ENCODE measurements around the gene PPP2R3C. TPM values are rescaled to one million over a fixed set of nuclear protein-coding genes. Genes with fewer than 3 reads are reported as not detected.

PPP2R3C gene
- total and polyA plus RNA-seq, 2 of the 4 experiments (the other 2 are of a cell fraction): 15.9 to 17.0 TPM

- Histone ChIP-seq H2BK5ac (ENCODE audit: low read depth, low read length, poor library complexity, severe bottlenecking) (no peak overlapping the region), H3K56ac (ENCODE audit: extremely low read depth, insufficient read depth, low read length) (no peak overlapping the region), H4K20me1 (ENCODE audit: insufficient read depth, low read length) (no peaks in the 10 kb centered on the region), H2AK9ac (replicated peaks; ENCODE audit: low read depth, low read length, poor library complexity) (no peak overlapping the region), H2BK15ac (ENCODE audit: low read depth, low read length) (no peak overlapping the region), H4K91ac (ENCODE audit: insufficient read depth, low read depth, low read length) (no peak overlapping the region), H3K23ac (ENCODE audit: low read depth, low read length) (peak overlapping the region; percentile 79; the same call in 1 of the 2 replicates), H2BK120ac (ENCODE audit: low read depth, low read length) (no peak overlapping the region), H3K14ac (replicated peaks; ENCODE audit: low read depth, low read length) (no peak overlapping the region), H4K5ac (ENCODE audit: low read depth, low read length) (no peak overlapping the region), H2BK20ac (ENCODE audit: low read depth, low read length) (no peak overlapping the region), H3K9me3 (ENCODE audit: control insufficient read depth, insufficient read depth, low read length) (no peaks in the 10 kb centered on the region), H2AFZ (replicated peaks; ENCODE audit: low read length, poor library complexity) (no peak overlapping the region), H3K79me1 (ENCODE audit: low read depth in 1 of 2, low read length in 2 of 2) (peaks cover 12 to 60% of the 10 kb centered on the region in 2 experiments), H3K18ac (ENCODE audit: low read depth, low read length) (no peak overlapping the region), H3K4ac (ENCODE audit: low read depth, low read length) (no peak overlapping the region), H4K8ac (ENCODE audit: low read depth in 2 of 2, low read length in 2 of 2) (no peak overlapping the region), H3K4me1 (ENCODE audit: control insufficient read depth, insufficient read depth, low read length) (peaks cover 2% of the 10 kb centered on the region; the same call in 1 of the 2 replicates), H3K27ac (ENCODE audit: insufficient read depth, low read length) (no peak overlapping the region), H2AK5ac (ENCODE audit: low read depth, low read length) (no peak overlapping the region), H3K27me3 (ENCODE audit: control insufficient read depth, insufficient read depth, low read length) (no peaks in the 10 kb centered on the region), H3K4me2 (ENCODE audit: low read depth, low read length) (no peak overlapping the region), H3K9ac (ENCODE audit: low read depth, low read length) (no peak overlapping the region), H3K36me3 (ENCODE audit: control insufficient read depth, insufficient read depth, low read length) (peaks cover 6% of the 10 kb centered on the region), H3K4me3 (ENCODE audit: insufficient read depth, low read depth, low read length) (no peak overlapping the region), H3K9me1 (ENCODE audit: insufficient read depth, low read length) (peaks cover 4% of the 10 kb centered on the region; the same call in 1 of the 2 replicates)
- intact Hi-C loops (cut with micrococcal nuclease): loop anchor here (10.0 kb wide), 1 partner anchor 367 kb away; no protein-coding TSS in a partner anchor
- dilution Hi-C loops (cut with HindIII; ENCODE audit: low sequenced_read_pairs, unreplicated experiment): no loop called here
- TF ChIP-seq BHLHE40 (IDR thresholded peaks at IDR 0.05; ENCODE audit: low read depth, low read length) (no peak), USF2 (IDR thresholded peaks at IDR 0.05; ENCODE audit: low read depth, low read length) (no peak), MAFK (IDR thresholded peaks at IDR 0.05; ENCODE audit: low read depth, low read length) (no peak), NFE2L2 (IDR thresholded peaks at IDR 0.05; ENCODE audit: low read depth, low read length) (no peak), CTCF (conservative IDR thresholded peaks at IDR 0.05; ENCODE audit: low read depth, low read length) (no peak), RFX5 (IDR thresholded peaks at IDR 0.05; ENCODE audit: low read depth, low read length) (no peak), POLR2A (IDR thresholded peaks at IDR 0.05; ENCODE audit: low read depth, low read length) (no peak), FOS (IDR thresholded peaks at IDR 0.05; ENCODE audit: low read depth, low read length) (no peak), RCOR1 (IDR thresholded peaks at IDR 0.05; ENCODE audit: insufficient replicate concordance, low read length) (no peak), ELK1 (IDR thresholded peaks at IDR 0.05; ENCODE audit: borderline replicate concordance, low read depth, low read length) (no peak), CHD1 (IDR thresholded peaks at IDR 0.05; ENCODE audit: low read depth, low read length) (no peak), CEBPB (IDR thresholded peaks at IDR 0.05; ENCODE audit: low read depth, low read length) (no peak)
- CTCF ChIA-PET: no interaction called here
- in situ Hi-C loops (cut with MboI; ENCODE audit: low sequenced_read_pairs): no loop called here
- ATAC-seq (ENCODE audit: low read depth): no peak
- DNase-seq: no peak
- 100% methylated on average over 1 of the region's 4 CpGs; no CpG with 5 or more reads in 1 of the 2 experiments for WGBS, 2 experiments (ENCODE audit: extremely low coverage in 2 of 2, insufficient read length in 1 of 2)
- TSS peak; percentile 35 for BruUV-seq (replicated peaks)
- POLR2A ChIA-PET (ENCODE audit: unreplicated experiment): no interaction called here
Measured at GRCh38 chr14:35047976-35048513, 73.7 kb downstream of the PPP2R3C start.
